ENCODE measurements around the gene IL1RAP.
A peak's percentile ranks its signal among the peaks of the same experiment; 100 is the strongest.

IL1RAP gene

GRCh38 chr3:190502946-190503345 lies 10.9 kb upstream of the IL1RAP start:
- H3K4me1 ChIP-seq (ENCODE audit: control insufficient read depth, low read depth, low read length) = no peaks in the 10 kb centered on the region
- no peak overlapping the region for H2BK5ac ChIP-seq (ENCODE audit: low read length)
- no peaks in the 10 kb centered on the region for H3K36me3 ChIP-seq (ENCODE audit: control insufficient read depth, insufficient read depth, low read length)
- H3K27ac ChIP-seq (ENCODE audit: low read depth, low read length) = no peak overlapping the region
- H2AK5ac ChIP-seq (ENCODE audit: low read length) = no peak overlapping the region
- no peak overlapping the region for H3K4ac ChIP-seq (ENCODE audit: low read depth, low read length)
- no peaks in the 10 kb centered on the region for H3K79me1 ChIP-seq (ENCODE audit: low read length)
- H3K56ac ChIP-seq (ENCODE audit: low read length) = no peak overlapping the region
- H3K9ac ChIP-seq (ENCODE audit: low read length) = no peak overlapping the region
- no peak overlapping the region for H2BK120ac ChIP-seq (ENCODE audit: low read depth, low read length)
- no peak overlapping the region for H3K4me3 ChIP-seq (ENCODE audit: low read length)
- H3K4me2 ChIP-seq (ENCODE audit: low read length) = no peak overlapping the region
- no peak overlapping the region for H2BK15ac ChIP-seq (replicated peaks; ENCODE audit: low read depth)
- no CpG with 5 or more reads among the region's 3 CpGs for WGBS (ENCODE audit: extremely low coverage, insufficient coverage, low lambda C conversion rate)
- no peak for DNase-seq
- H3K23ac ChIP-seq (ENCODE audit: low read length) = no peak overlapping the region
- no peak overlapping the region for H3K18ac ChIP-seq (ENCODE audit: low read length)
- H3K27me3 ChIP-seq (ENCODE audit: insufficient read depth, low read length, poor library complexity) = no peaks in the 10 kb centered on the region
- H4K8ac ChIP-seq (ENCODE audit: low read depth, low read length) = no peak overlapping the region
- no peak overlapping the region for H4K5ac ChIP-seq (ENCODE audit: low read length)
- H3K79me2 ChIP-seq (ENCODE audit: control insufficient read depth, insufficient read depth, low read length) = no peaks in the 10 kb centered on the region

DNA sequence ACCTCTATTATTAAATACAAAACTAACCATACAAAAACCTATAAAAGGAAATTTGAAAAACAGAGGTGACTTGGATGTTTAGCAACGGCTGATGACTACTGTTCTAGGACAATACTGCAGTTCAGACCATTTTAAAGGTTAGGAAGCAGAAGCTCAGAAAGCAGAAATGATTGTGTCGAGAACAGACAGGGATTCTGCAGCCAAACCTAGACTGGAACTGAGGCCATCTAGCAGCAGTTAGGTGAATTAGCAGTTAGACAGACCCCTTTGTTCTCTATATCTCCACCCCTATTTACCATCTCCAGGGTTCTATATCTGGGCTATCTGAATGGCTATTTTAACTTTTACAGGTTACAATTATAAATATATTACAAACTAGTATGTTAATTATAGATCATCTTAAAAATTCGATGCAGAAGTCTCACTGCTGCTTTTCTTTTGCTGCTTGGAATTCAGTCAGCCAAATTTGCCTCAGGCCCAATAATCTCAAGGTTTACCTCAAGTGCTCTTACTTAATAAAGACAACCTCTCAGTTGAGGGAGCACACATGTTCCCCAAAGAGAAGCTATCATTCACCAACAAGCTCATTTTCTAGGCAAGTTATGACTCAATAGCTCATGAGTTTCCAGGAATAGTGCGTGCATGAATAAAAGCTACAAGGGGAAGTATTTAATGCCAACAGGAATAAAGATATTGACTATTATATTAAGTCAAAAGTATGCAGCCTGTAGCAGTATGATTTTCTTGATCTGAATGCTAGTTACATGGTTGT lies 9.3 kb upstream of the IL1RAP start:
- Histone ChIP-seq H2AK5ac (ENCODE audit: low read length) (no peak overlapping the region), H4K8ac (ENCODE audit: low read depth, low read length) (no peak overlapping the region), H3K18ac (ENCODE audit: low read length) (no peak overlapping the region), H2BK15ac (replicated peaks; ENCODE audit: low read depth) (no peak overlapping the region), H3K79me1 (ENCODE audit: low read length) (no peaks in the 10 kb centered on the region), H2BK120ac (ENCODE audit: low read depth, low read length) (no peak overlapping the region), H4K5ac (ENCODE audit: low read length) (no peak overlapping the region), H3K4me1 (ENCODE audit: control insufficient read depth, low read depth, low read length) (no peaks in the 10 kb centered on the region), H3K36me3 (ENCODE audit: control insufficient read depth, insufficient read depth, low read length) (no peaks in the 10 kb centered on the region), H2BK5ac (ENCODE audit: low read length) (no peak overlapping the region), H3K4ac (ENCODE audit: low read depth, low read length) (no peak overlapping the region), H3K56ac (ENCODE audit: low read length) (no peak overlapping the region), H3K79me2 (ENCODE audit: control insufficient read depth, insufficient read depth, low read length) (no peaks in the 10 kb centered on the region), H3K27ac (ENCODE audit: low read depth, low read length) (no peak overlapping the region), H3K4me2 (ENCODE audit: low read length) (no peak overlapping the region), H3K23ac (ENCODE audit: low read length) (no peak overlapping the region), H3K9ac (ENCODE audit: low read length) (no peak overlapping the region), H3K4me3 (ENCODE audit: low read length) (no peak overlapping the region), H3K27me3 (ENCODE audit: insufficient read depth, low read length, poor library complexity) (no peaks in the 10 kb centered on the region)
- no CpG with 5 or more reads among the region's 4 CpGs for WGBS (ENCODE audit: extremely low coverage, insufficient coverage, low lambda C conversion rate)
- peak; percentile 19 for DNase-seq

DNA sequence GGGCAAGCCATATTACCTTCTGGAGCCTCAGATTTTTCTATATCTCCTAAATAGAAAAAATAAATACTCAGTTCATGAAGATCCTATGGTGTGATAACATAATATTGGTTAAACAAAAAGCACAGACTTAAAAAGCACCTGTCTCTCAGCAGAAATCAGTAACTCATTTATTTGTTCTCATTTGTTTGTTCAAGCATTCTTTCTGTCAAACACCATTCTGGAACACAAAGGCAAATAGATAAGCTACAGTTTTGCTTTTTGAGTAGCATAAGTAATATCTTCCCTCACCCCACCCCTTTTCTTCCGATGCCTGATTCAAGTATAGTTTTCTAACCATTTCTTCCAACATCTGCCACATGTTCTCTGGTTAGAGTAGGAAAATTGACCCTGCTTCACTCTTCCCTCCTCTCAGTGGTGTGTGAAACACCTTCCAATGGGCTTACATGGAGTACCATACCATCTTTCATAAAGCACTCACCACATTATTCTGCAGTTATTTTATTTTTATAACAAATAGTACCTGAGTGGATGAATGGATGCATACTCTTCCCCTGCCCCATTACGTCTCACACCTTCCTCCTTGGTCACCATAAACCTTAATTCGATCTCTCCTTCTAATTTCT lies 8.4 kb upstream of the IL1RAP start:
- Histone ChIP-seq H4K8ac (ENCODE audit: low read depth, low read length) (no peak overlapping the region), H3K36me3 (ENCODE audit: control insufficient read depth, insufficient read depth, low read length) (no peaks in the 10 kb centered on the region), H2BK5ac (ENCODE audit: low read length) (no peak overlapping the region), H3K4ac (ENCODE audit: low read depth, low read length) (no peak overlapping the region), H2BK15ac (replicated peaks; ENCODE audit: low read depth) (no peak overlapping the region), H3K4me3 (ENCODE audit: low read length) (no peak overlapping the region), H2AK5ac (ENCODE audit: low read length) (no peak overlapping the region), H3K4me2 (ENCODE audit: low read length) (no peak overlapping the region), H3K27me3 (ENCODE audit: insufficient read depth, low read length, poor library complexity) (no peaks in the 10 kb centered on the region), H3K4me1 (ENCODE audit: control insufficient read depth, low read depth, low read length) (no peaks in the 10 kb centered on the region), H3K79me2 (ENCODE audit: control insufficient read depth, insufficient read depth, low read length) (no peaks in the 10 kb centered on the region), H3K79me1 (ENCODE audit: low read length) (no peaks in the 10 kb centered on the region), H3K23ac (ENCODE audit: low read length) (no peak overlapping the region), H2BK120ac (ENCODE audit: low read depth, low read length) (no peak overlapping the region), H4K5ac (ENCODE audit: low read length) (no peak overlapping the region), H3K56ac (ENCODE audit: low read length) (no peak overlapping the region), H3K27ac (ENCODE audit: low read depth, low read length) (no peak overlapping the region), H3K9ac (ENCODE audit: low read length) (no peak overlapping the region), H3K18ac (ENCODE audit: low read length) (no peak overlapping the region)
- DNase-seq = no peak
- WGBS (ENCODE audit: extremely low coverage, insufficient coverage, low lambda C conversion rate) = 100% methylated on average over 1 of the region's 3 CpGs

- no peak for DNase-seq
- H2AK5ac ChIP-seq (ENCODE audit: low read length) = no peak overlapping the region
- H2BK120ac ChIP-seq (ENCODE audit: low read depth, low read length) = no peak overlapping the region
- no CpG with 5 or more reads among the region's 4 CpGs for WGBS (ENCODE audit: extremely low coverage, insufficient coverage, low lambda C conversion rate)
- H3K23ac ChIP-seq (ENCODE audit: low read length) = no peak overlapping the region
- H3K4me3 ChIP-seq (ENCODE audit: low read length) = no peak overlapping the region
- H3K18ac ChIP-seq (ENCODE audit: low read length) = no peak overlapping the region
- H3K4me1 ChIP-seq (ENCODE audit: control insufficient read depth, low read depth, low read length) = no peaks in the 10 kb centered on the region
- no peak overlapping the region for H4K8ac ChIP-seq (ENCODE audit: low read depth, low read length)
- H3K9ac ChIP-seq (ENCODE audit: low read length) = no peak overlapping the region
- H3K36me3 ChIP-seq (ENCODE audit: control insufficient read depth, insufficient read depth, low read length) = no peaks in the 10 kb centered on the region
- H3K56ac ChIP-seq (ENCODE audit: low read length) = no peak overlapping the region
- no peaks in the 10 kb centered on the region for H3K79me1 ChIP-seq (ENCODE audit: low read length)
- H2BK5ac ChIP-seq (ENCODE audit: low read length) = no peak overlapping the region
- H2BK15ac ChIP-seq (replicated peaks; ENCODE audit: low read depth) = no peak overlapping the region
- H3K79me2 ChIP-seq (ENCODE audit: control insufficient read depth, insufficient read depth, low read length) = no peaks in the 10 kb centered on the region
- no peaks in the 10 kb centered on the region for H3K27me3 ChIP-seq (ENCODE audit: insufficient read depth, low read length, poor library complexity)
- no peak overlapping the region for H3K27ac ChIP-seq (ENCODE audit: low read depth, low read length)
- no peak overlapping the region for H4K5ac ChIP-seq (ENCODE audit: low read length)
- no peak overlapping the region for H3K4ac ChIP-seq (ENCODE audit: low read depth, low read length)
- H3K4me2 ChIP-seq (ENCODE audit: low read length) = no peak overlapping the region
These were observed 7.6 kb upstream of the IL1RAP start for GRCh38 chr3:190506271-190506670.

GRCh38 chr3:190512666-190513065 lies 1.2 kb upstream of the IL1RAP start:
- Histone ChIP-seq H3K36me3 (ENCODE audit: control insufficient read depth, insufficient read depth, low read length) (no peaks in the 10 kb centered on the region), H3K9ac (ENCODE audit: low read length) (no peak overlapping the region), H3K4me1 (ENCODE audit: control insufficient read depth, low read depth, low read length) (no peaks in the 10 kb centered on the region), H2BK15ac (replicated peaks; ENCODE audit: low read depth) (no peak overlapping the region), H3K56ac (ENCODE audit: low read length) (no peak overlapping the region), H3K4ac (ENCODE audit: low read depth, low read length) (no peak overlapping the region), H4K5ac (ENCODE audit: low read length) (no peak overlapping the region), H4K8ac (ENCODE audit: low read depth, low read length) (no peak overlapping the region), H3K27me3 (ENCODE audit: insufficient read depth, low read length, poor library complexity) (no peaks in the 10 kb centered on the region), H2BK120ac (ENCODE audit: low read depth, low read length) (no peak overlapping the region), H3K4me2 (ENCODE audit: low read length) (no peak overlapping the region), H3K79me1 (ENCODE audit: low read length) (no peaks in the 10 kb centered on the region), H3K18ac (ENCODE audit: low read length) (no peak overlapping the region), H3K4me3 (ENCODE audit: low read length) (no peak overlapping the region), H2AK5ac (ENCODE audit: low read length) (no peak overlapping the region), H3K23ac (ENCODE audit: low read length) (no peak overlapping the region), H3K27ac (ENCODE audit: low read depth, low read length) (no peak overlapping the region), H3K79me2 (ENCODE audit: control insufficient read depth, insufficient read depth, low read length) (no peaks in the 10 kb centered on the region), H2BK5ac (ENCODE audit: low read length) (no peak overlapping the region)
- no CpG with 5 or more reads among the region's 3 CpGs for WGBS (ENCODE audit: extremely low coverage, insufficient coverage, low lambda C conversion rate)
- no peak for DNase-seq

Data from mesendoderm (in vitro differentiated cells).